Right renal cortex interstitium (tissue), 3 donors: ENCODE results near the gene USO1. TPM values are rescaled to one million over a fixed set of nuclear protein-coding genes. Genes with fewer than 3 reads are reported as not detected.
"Not testable (repeated sequence)": the region's sequence is repeated elsewhere in the genome, so short reads cannot be mapped to it uniquely, and the experiment has no call there.

Source experiments
- DNase-seq, 3 donors: peaks; one replicate each; pipeline ENCODE4 v3.0.0-alpha.2; 2013; ENCODE audit warnings: low read depth in 3 of 3, low spot score in 2 of 3
- polyA plus RNA-seq, 3 donors: library from polyadenylated mRNA; unstranded; fragments of 120-200 nt; gene quantifications; one replicate each; pipeline ENCODE4 v1.2.1, GENCODE V29; 2013; ENCODE audit not compliant: insufficient read length in 3 of 3

The USO1 gene
- polyA plus RNA-seq, 3 donors = 84.2 to 91.1 (median 85.6) TPM

- no peak for DNase-seq
Measured at GRCh38 chr4:75742451-75742850, 18.1 kb downstream of the USO1 start.

GRCh38 chr4:75745161-75745560 is 20.8 kb downstream of the USO1 start:
- no peak for DNase-seq

GRCh38 chr4:75745721-75746199 is 21.4 kb downstream of the USO1 start:
- no peak for DNase-seq

GRCh38 chr4:75752637-75753036 is 28.3 kb downstream of the USO1 start:
- no peak for DNase-seq

- no peak for DNase-seq
Measured at GRCh38 chr4:75769036-75769435, 44.7 kb downstream of the USO1 start.

- no peak for DNase-seq
Measured at GRCh38 chr4:75771607-75772006, 47.2 kb downstream of the USO1 start.

GRCh38 chr4:75777589-75777988 is 53.2 kb downstream of the USO1 start:
- DNase-seq = no peak

- no peak for DNase-seq
Measured at GRCh38 chr4:75779105-75779757, 54.9 kb downstream of the USO1 start.

GRCh38 chr4:75781305-75781704 is 56.9 kb downstream of the USO1 start:
- no peak for DNase-seq

GRCh38 chr4:75786526-75786925 is 62.1 kb downstream of the USO1 start:
- DNase-seq = no peak

- DNase-seq = no peak
Measured at GRCh38 chr4:75786938-75787337, 62.6 kb downstream of the USO1 start.

GRCh38 chr4:75790024-75790423 is 65.6 kb downstream of the USO1 start:
- DNase-seq = no peak

GRCh38 chr4:75800972-75801371 is 76.6 kb downstream of the USO1 start:
- DNase-seq = no peak

GRCh38 chr4:75806035-75806434 is 81.7 kb downstream of the USO1 start:
- DNase-seq = not testable (repeated sequence)

GRCh38 chr4:75817901-75818300 is 93.5 kb downstream of the USO1 start:
- no peak for DNase-seq

GRCh38 chr4:75819121-75819520 is 94.7 kb downstream of the USO1 start:
- DNase-seq = no peak

GRCh38 chr4:75820197-75820596 is 95.8 kb downstream of the USO1 start:
- no peak for DNase-seq

GRCh38 chr4:75820676-75821075 is 96.3 kb downstream of the USO1 start:
- no peak for DNase-seq

GRCh38 chr4:75821216-75821615 is 96.8 kb downstream of the USO1 start:
- no peak for DNase-seq

GRCh38 chr4:75821966-75822365 is 97.6 kb downstream of the USO1 start:
- no peak for DNase-seq

- no peak for DNase-seq
Measured at GRCh38 chr4:75822416-75822815, 98.0 kb downstream of the USO1 start.

- no peak for DNase-seq
Measured at GRCh38 chr4:75823812-75824211, 99.4 kb downstream of the USO1 start.

GRCh38 chr4:75830906-75831305 is 106.5 kb downstream of the USO1 start:
- no peak for DNase-seq
